ENCODE results near the gene DUSP15. TPM values are rescaled to one million over a fixed set of nuclear protein-coding genes. Genes with fewer than 3 reads are reported as not detected.

DUSP15 gene
- total and polyA plus RNA-seq, 9 of the 15 experiments (the other 6 are each of a cell fraction or from before 2014, with no cell fraction given), result 0.34 TPM; not detected in 8

- Histone ChIP-seq H3K4me3 (peak overlapping the region; percentile 40; the same call in 1 of the 2 replicates), H4K20me1 (replicated peaks; ENCODE audit: control insufficient read depth, insufficient read depth, low read length) (peaks cover 14% of the 10 kb centered on the region), H3K36me3 (ENCODE audit: control insufficient read depth, insufficient read depth, low read length) (no peaks in the 10 kb centered on the region), H3K4me1 (replicated peaks in 1 of 2; ENCODE audit: control insufficient read depth in 2 of 2, insufficient read depth in 2 of 2, low read length in 2 of 2) (peaks cover 0 to 17% of the 10 kb centered on the region in 2 experiments; a peak in 3 of 5 replicates), H3K9me3 (replicated peaks; ENCODE audit: control insufficient read depth, insufficient read depth, low read depth, low read length) (no peaks in the 10 kb centered on the region), H3K4me2 (ENCODE audit: insufficient read depth, low read length) (0 out of 2 replicates have a peak overlapping the region, but pooled peaks have one; percentile 70), H3K9me1 (ENCODE audit: control insufficient read depth, insufficient read depth, low read length) (peaks cover 2% of the 10 kb centered on the region), H3K9ac (ENCODE audit: insufficient read depth in 1 of 2, low read depth in 2 of 2, low read length in 2 of 2) (peak overlapping the region in 1 of 2 experiments; percentile 88; a peak in 1 of 4 replicates), H3K79me2 (ENCODE audit: control insufficient read depth, insufficient read depth, low read length) (no peaks in the 10 kb centered on the region), H3K27ac (ENCODE audit: extremely low read depth, low read depth, low read length) (no peak overlapping the region), H2AFZ (ENCODE audit: low read depth, low read length) (peak overlapping the region; percentile 76; the same call in 1 of the 2 replicates), H3K27me3 (ENCODE audit: control insufficient read depth in 2 of 2, insufficient read depth in 2 of 2, low read length in 2 of 2) (peaks cover 24 to 66% of the 10 kb centered on the region in 2 experiments)
- 0 out of 4 replicates have a peak, but pooled peaks of 1 of the 2 experiments have one; percentile 9 for TF ChIP-seq RCOR1 (IDR thresholded peaks at IDR 0.05; ENCODE audit: borderline replicate concordance in 1 of 2, low read depth in 2 of 2, low read length in 2 of 2)
- no peak for TF ChIP-seq POLR2G (IDR thresholded peaks at IDR 0.05; ENCODE audit: low read depth, low read length)
- no peak for TF ChIP-seq KAT7 (CRISPR knock-in tag; IDR thresholded peaks at IDR 0.05; ENCODE audit: borderline replicate concordance)
- TF ChIP-seq ZFP36 (IDR thresholded peaks at IDR 0.05; ENCODE audit: low read depth, low read length, partially characterized antibody), result peak; percentile 75
- peak; percentile 23; the same call in 1 of the 2 replicates for TF ChIP-seq PKNOX1 (IDR thresholded peaks at IDR 0.05)
- TF ChIP-seq MEF2D (tag; conservative IDR thresholded peaks at IDR 0.05; ENCODE audit: low read depth), result no peak
- no peak for TF ChIP-seq RBM14 (IDR thresholded peaks at IDR 0.05; ENCODE audit: borderline replicate concordance, insufficient read depth, low read depth, low read length)
- peak; percentile 26; the same call in 1 of the 2 replicates for TF ChIP-seq ZNF512 (tag; IDR thresholded peaks at IDR 0.05)
- ATAC-seq, result no peak
- no TSS peak for BruUV-seq (replicated peaks)
- intact Hi-C loops (cut with micrococcal nuclease), result no loop called here
- FAIRE-seq, result no peak
- in situ Hi-C loops (cut with MboI), result loop anchor here (5.0 kb wide), 1 partner anchor 92 kb away; the partner anchor contains the start of gene PDRG1
- no peak for DNase-seq (ENCODE audit: extremely low read depth in 1 of 4, low spot score in 3 of 4)
- ChIA-PET CTCF (ENCODE audit: low intra/inter-chr PET ratio) (no interaction called here), POLR2A (no interaction called here)
- WGBS (ENCODE audit: insufficient coverage, low coverage, missing lambda C conversion rate), result 2% methylated on average over 11 of the region's 15 CpGs
These were observed 9.8 kb downstream of the DUSP15 start for GRCh38 chr20:31860390-31861134.
